HepG2 (cell line): Measurements from ENCODE around the gene DHX16. TPM values are rescaled to one million over a fixed set of nuclear protein-coding genes. Genes with fewer than 3 reads are reported as not detected.

ENCODE experiments used
- ADNP ChIP-seq: sonication (generic); formaldehyde crosslinking; IDR thresholded peaks from 2 replicates; pipeline ENCODE4 v1.4.0; 2020; ENCODE audit warnings: missing genetic modification reagents
- ARID4A ChIP-seq: sonication (generic); formaldehyde crosslinking; IDR thresholded peaks from 2 replicates; pipeline ENCODE4 v1.5.0; 2020; ENCODE audit warnings: mild to moderate bottlenecking, missing genetic modification reagents, borderline replicate concordance
- BCLAF1 ChIP-seq: fragments of 450-650 bp; IDR thresholded peaks from 2 replicates; pipeline ENCODE4 v1.6.1; 2017; ENCODE audit warnings: mild to moderate bottlenecking
- CEBPB ChIP-seq: IDR thresholded peaks from 2 replicates; pipeline ENCODE4 v1.6.1; 2011; ENCODE audit warnings: low read depth, low read length, improper control_type of control experiment, borderline replicate concordance
- EP300 ChIP-seq, 3 experiments: sonication (generic) in 1 of 3; formaldehyde crosslinking in 1 of 3; IDR thresholded peaks; 2 replicates each; pipeline versions ENCODE4 v1.5.1 to v1.6.1; 2011 to 2020; ENCODE audit warnings: low read depth in 2 of 3, low read length in 2 of 3, borderline replicate concordance in 1 of 3, improper control_type of control experiment in 1 of 3, mild to moderate bottlenecking in 1 of 3, missing genetic modification reagents in 1 of 3, moderate library complexity in 1 of 3
- FOXA1 ChIP-seq, 2 experiments: fragments of 450-650 bp in 1 of 2; sonication (generic) in 1 of 2; formaldehyde crosslinking in 1 of 2; IDR thresholded peaks; 2 replicates each; pipeline versions ENCODE4 v1.4.0 to v1.6.1; 2016 to 2020; ENCODE audit warnings: missing genetic modification reagents in 1 of 2
- HCFC1 ChIP-seq: fragments of 150-350 bp; IDR thresholded peaks from 2 replicates; pipeline ENCODE4 v1.6.1; 2014; ENCODE audit warnings: low read depth, low read length
- NBN ChIP-seq: fragments of 450-650 bp; conservative IDR thresholded peaks from 2 replicates; pipeline ENCODE4 v1.6.1; 2017
- POLR2A ChIP-seq, 2 experiments: IDR thresholded peaks; 2 replicates each; pipeline ENCODE4 v1.6.1; 2011; ENCODE audit warnings: low read depth in 2 of 2, low read length in 2 of 2, mild to moderate bottlenecking in 1 of 2, moderate library complexity in 1 of 2; ENCODE audit not compliant: insufficient read depth in 1 of 2
- SKI ChIP-seq: fragments of 450-650 bp; IDR thresholded peaks from one replicate; pipeline ENCODE4 v1.6.1; 2018; ENCODE audit warnings: mild to moderate bottlenecking; ENCODE audit not compliant: partially characterized antibody
- SP2 ChIP-seq: sonication (generic); formaldehyde crosslinking; IDR thresholded peaks from 2 replicates; pipeline ENCODE4 v1.5.1; 2020; ENCODE audit warnings: mild to moderate bottlenecking, missing genetic modification reagents
- WIZ ChIP-seq: sonication (generic); formaldehyde crosslinking; IDR thresholded peaks from 2 replicates; pipeline ENCODE4 v1.5.1; 2020; ENCODE audit warnings: mild to moderate bottlenecking, missing genetic modification reagents
- ZBTB33 ChIP-seq: sonication (generic); formaldehyde crosslinking; IDR thresholded peaks from 2 replicates; pipeline ENCODE4 v1.4.0; 2020; ENCODE audit warnings: missing genetic modification reagents
- ZBTB38 ChIP-seq: sonication (generic); formaldehyde crosslinking; IDR thresholded peaks from 2 replicates; pipeline ENCODE4 v1.5.1; 2020; ENCODE audit warnings: mild to moderate bottlenecking, missing genetic modification reagents
- ZNF33B ChIP-seq: sonication (generic); formaldehyde crosslinking; IDR thresholded peaks from 2 replicates; pipeline ENCODE4 v1.5.1; 2020; ENCODE audit warnings: mild to moderate bottlenecking, missing genetic modification reagents
- ZNF616 ChIP-seq: sonication (generic); formaldehyde crosslinking; IDR thresholded peaks from 2 replicates; pipeline ENCODE4 v1.5.0; 2020; ENCODE audit warnings: low read depth, mild to moderate bottlenecking, missing genetic modification reagents
- ZNF772 ChIP-seq: sonication (generic); formaldehyde crosslinking; IDR thresholded peaks from 2 replicates; pipeline ENCODE4 v1.5.0; 2020; ENCODE audit warnings: mild to moderate bottlenecking, missing genetic modification reagents
- polyA plus RNA-seq, 8 experiments: library from polyadenylated mRNA; depleted of rRNA in 3 of 8; stranded (reverse) in 7 of 8; unstranded in 1 of 8; fragments of >200 nt; fragmentation: Illumina TruSeq in 4 of 8; extraction: Trizol in 4 of 8; gene quantifications; 2 replicates each; pipeline versions ENCODE4 v1.2.1 to v1.2.3, GENCODE V29; 2011 to 2016; ENCODE audit warnings: low read depth in 4 of 8, missing spikeins in 1 of 8, mixed read lengths in 1 of 8; ENCODE audit not compliant: insufficient read depth in 1 of 8
- total RNA-seq, 5 experiments: library from RNA; depleted of rRNA; stranded (reverse); fragments of >200 nt; fragmentation: Illumina TruSeq; extraction: Trizol; gene quantifications; 2 replicates each; pipeline ENCODE4 v1.2.3, GENCODE V29; 2016; ENCODE audit warnings: low read depth in 1 of 5
- TF ChIP-seq, protein P1 (sequence below): sonication (generic); formaldehyde crosslinking; conservative IDR thresholded peaks from 2 replicates; pipeline ENCODE4 v1.4.0; 2020; ENCODE audit warnings: missing genetic modification reagents

The DHX16 gene
- total and polyA plus RNA-seq, 2 of the 13 experiments (the other 11 are each of a cell fraction or from before 2014, with no cell fraction given), result 57.0 to 58.5 TPM

GRCh38 chr6:30647242-30648116, 25.3 kb downstream of the DHX16 start (continued):
- TF ChIP-seq ARID4A (CRISPR knock-in tag) (peak; percentile 98), CEBPB (no peak), POLR2A (IDR thresholded peaks at IDR 0.05; ENCODE audit: insufficient read depth in 1 of 2, low read depth in 2 of 2, low read length in 2 of 2) (peak; percentile 77 to 97), ZBTB38 (peak; percentile 95), FOXA1 (IDR thresholded peaks at IDR 0.05) (no peak), FOXA1 (CRISPR knock-in tag; IDR thresholded peaks at IDR 0.05) (0 out of 2 replicates have a peak, but pooled peaks have one; percentile 11), WIZ (peak; percentile 93), ZNF616 (CRISPR knock-in tag) (peak; percentile 89), ADNP (CRISPR knock-in tag) (0 out of 2 replicates have a peak, but pooled peaks have one; percentile 33), EP300 (IDR thresholded peaks at IDR 0.05; ENCODE audit: low read depth in 2 of 2, low read length in 2 of 2) (no peak), EP300 (CRISPR knock-in tag; IDR thresholded peaks at IDR 0.05; ENCODE audit: borderline replicate concordance) (no peak), SKI (peak; percentile 86), ZNF33B (peak; percentile 99), NBN (no peak), ZNF772 (CRISPR knock-in tag) (peak; percentile 91), ZBTB33 (CRISPR knock-in tag) (peak; percentile 15), SP2 (CRISPR knock-in tag) (no peak), HCFC1 (no peak), BCLAF1 (no peak)
- TF ChIP-seq, protein P1, sequence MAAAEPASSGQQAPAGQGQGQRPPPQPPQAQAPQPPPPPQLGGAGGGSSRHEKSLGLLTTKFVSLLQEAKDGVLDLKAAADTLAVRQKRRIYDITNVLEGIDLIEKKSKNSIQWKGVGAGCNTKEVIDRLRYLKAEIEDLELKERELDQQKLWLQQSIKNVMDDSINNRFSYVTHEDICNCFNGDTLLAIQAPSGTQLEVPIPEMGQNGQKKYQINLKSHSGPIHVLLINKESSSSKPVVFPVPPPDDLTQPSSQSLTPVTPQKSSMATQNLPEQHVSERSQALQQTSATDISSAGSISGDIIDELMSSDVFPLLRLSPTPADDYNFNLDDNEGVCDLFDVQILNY (CRISPR knock-in tag), result no peak
